B cell (primary cell): ENCODE data around the gene EPB41L4A. TPM values are rescaled to one million over a fixed set of nuclear protein-coding genes. Genes with fewer than 3 reads are reported as not detected.

ENCODE experiments used
- ATAC-seq: fragments of 200-7000 bp; cut with Tn5 transposase; one replicate; pipeline ENCODE4 v1.10.0; 2021; ENCODE audit warnings: low read depth, mild to moderate bottlenecking, moderate number of reproducible peaks, moderate library complexity
- CTCF ChIA-PET: fragments of 350-600 bp; sonication (Branson Sonifier 250); formaldehyde crosslinking; loops from one replicate; lab custom pipeline; 2021; ENCODE audit warnings: antibody characterized with exemption, inconsistent platforms; lab: Charles Lee
- POLR2A ChIA-PET: fragments of 350-600 bp; sonication (Branson Sonifier 250); formaldehyde crosslinking; loops from one replicate; lab custom pipeline; 2021; ENCODE audit warnings: antibody characterized with exemption; lab: Charles Lee
- DNase-seq: peaks from one replicate; pipeline ENCODE4 v3.0.0; 2013
- H2AFZ ChIP-seq: 2 replicates; pipeline ENCODE4 v1.6.1; 2012; ENCODE audit warnings: mild to moderate bottlenecking, low read depth, low read length; ENCODE audit not compliant: insufficient read depth, poor library complexity, severe bottlenecking
- H3K27ac ChIP-seq, 2 donors: 1 replicate in 1 of 2; 2 replicates in 1 of 2; pipeline ENCODE4 v1.5.1; 2012 to 2013; ENCODE audit warnings: low read length in 2 of 2, mild to moderate bottlenecking in 2 of 2, moderate library complexity in 1 of 2
- H3K27me3 ChIP-seq, 4 experiments: fragments of 200-600 bp in 1 of 4; sonication (generic) in 1 of 4; replicated peaks in 1 of 4; 1 replicate in 2 of 4; 2 replicates in 2 of 4; pipeline versions ENCODE4 v1.6.1 to v1.7.0; 2013 to 2016; ENCODE audit warnings: low read length in 3 of 4, mild to moderate bottlenecking in 2 of 4, mixed read lengths in 1 of 4, moderate library complexity in 1 of 4; ENCODE audit not compliant: insufficient read depth in 4 of 4, control insufficient read depth in 3 of 4; ENCODE audit errors: control extremely low read depth in 1 of 4
- H3K36me3 ChIP-seq, 2 experiments: replicated peaks in 1 of 2; 1 replicate in 1 of 2; 2 replicates in 1 of 2; pipeline versions ENCODE4 v1.6.1 to v1.7.1; 2013; ENCODE audit warnings: low read length in 1 of 2; ENCODE audit not compliant: insufficient read depth in 2 of 2, control insufficient read depth in 1 of 2; ENCODE audit errors: control extremely low read depth in 1 of 2, extremely low read depth in 1 of 2
- H3K4me1 ChIP-seq, 2 donors: fragments of 200-600 bp in 1 of 2; sonication (generic) in 1 of 2; 1 replicate in 1 of 2; 2 replicates in 1 of 2; pipeline versions ENCODE4 v1.5.1 to v1.6.1; 2013 to 2017; ENCODE audit warnings: low read length in 2 of 2; ENCODE audit not compliant: control insufficient read depth in 2 of 2, insufficient read depth in 2 of 2
- H3K4me2 ChIP-seq: replicated peaks from 2 replicates; pipeline ENCODE3; 2012; ENCODE audit warnings: mild to moderate bottlenecking, low read depth, low read length; ENCODE audit not compliant: poor library complexity, severe bottlenecking
- H3K4me3 ChIP-seq, 5 experiments: fragments of 200-600 bp in 1 of 5; sonication (generic) in 1 of 5; 1 replicate in 3 of 5; 2 replicates in 2 of 5; pipeline versions ENCODE4 v1.5.1 to v1.7.0; 2011 to 2016; ENCODE audit warnings: low read length in 4 of 5, mild to moderate bottlenecking in 4 of 5, low read depth in 2 of 5, control low read depth in 1 of 5, moderate library complexity in 1 of 5; ENCODE audit not compliant: insufficient read depth in 1 of 5; ENCODE audit errors: control extremely low read depth in 1 of 5, extremely low read depth in 1 of 5
- H3K79me2 ChIP-seq: fragments of 200-600 bp; sonication (generic); one replicate; pipeline ENCODE4 v1.6.0; 2016; ENCODE audit warnings: low read length; ENCODE audit not compliant: control insufficient read depth, insufficient read depth
- H3K9ac ChIP-seq: fragments of 200-600 bp; sonication (generic); 2 replicates; pipeline ENCODE4 v1.6.1; 2017; ENCODE audit warnings: mild to moderate bottlenecking, low read length, moderate library complexity
- H3K9me3 ChIP-seq, 3 donors: one replicate each; pipeline versions ENCODE4 v1.6.1 to v1.7.1; 2013; ENCODE audit warnings: low read length in 2 of 3; ENCODE audit not compliant: control insufficient read depth in 2 of 3, insufficient read depth in 1 of 3; ENCODE audit errors: control extremely low read depth in 1 of 3
- H4K20me1 ChIP-seq: 2 replicates; pipeline ENCODE4 v1.6.0; 2012; ENCODE audit warnings: mild to moderate bottlenecking, low read length; ENCODE audit not compliant: insufficient read depth, control insufficient read depth, poor library complexity, severe bottlenecking
- H3K27ac Mint-ChIP-seq: one replicate; pipeline ENCODE4 v1.8.0; 2021; ENCODE audit warnings: mixed read lengths
- H3K27me3 Mint-ChIP-seq: one replicate; pipeline ENCODE4 v1.8.0; 2021; ENCODE audit warnings: mixed read lengths
- H3K4me1 Mint-ChIP-seq: one replicate; pipeline ENCODE4 v1.8.0; 2021; ENCODE audit warnings: mixed read lengths
- H3K4me3 Mint-ChIP-seq: one replicate; pipeline ENCODE4 v1.8.0; 2021; ENCODE audit warnings: mixed read lengths
- H3K9me3 Mint-ChIP-seq: one replicate; pipeline ENCODE4 v1.8.0; 2022; ENCODE audit warnings: mixed read lengths; ENCODE audit not compliant: insufficient read depth
- CTCF ChIP-seq: fragments of 200-600 bp; IDR thresholded peaks from one replicate; pipeline ENCODE4 v1.8.0; 2022; ENCODE audit warnings: antibody characterized with exemption, mild to moderate bottlenecking
- EZH2 ChIP-seq: IDR thresholded peaks from 2 replicates; pipeline ENCODE4 v1.6.1; 2012; ENCODE audit warnings: borderline replicate concordance, low read depth, mild to moderate bottlenecking, moderate library complexity, low read length; ENCODE audit not compliant: insufficient read depth, poor library complexity, severe bottlenecking
- WGBS: methylation state at CpG from one replicate; pipeline ENCODE4 v1.1.5; 2013; ENCODE audit warnings: missing lambda C conversion rate; ENCODE audit not compliant: insufficient coverage; 5-methylcytosine and 5-hydroxymethylcytosine counted together
- intact Hi-C: fragments of 100-400 bp; cut with micrococcal nuclease; formaldehyde crosslinking; loops from one replicate; pipeline ENCODE4 v1.10.0; 2022
- polyA plus RNA-seq: library from polyadenylated mRNA; depleted of rRNA; stranded (reverse); fragments of >200 nt; gene quantifications from 2 replicates; pipeline ENCODE4 v1.2.3, GENCODE V29; 2012
- total RNA-seq, 2 donors: library from RNA; stranded (reverse); fragments of 120-200 nt in 1 of 2; gene quantifications; 1 replicate in 1 of 2; 2 replicates in 1 of 2; pipeline versions ENCODE4 v1.2.3 to v1.2.4, GENCODE V29; 2013 to 2022

Gene EPB41L4A
- total and polyA plus RNA-seq, 2 donors (not counting 1 experiment from before 2014, with no cell fraction given), result 1.8 to 12.9 TPM

GRCh38 chr5:112384523-112384922, 34.6 kb downstream of the EPB41L4A start:
- H3K4me3 Mint-ChIP-seq, result no peak overlapping the region
- H3K9me3 ChIP-seq, result no peaks in the 10 kb centered on the region
- H3K4me1 Mint-ChIP-seq, result peaks cover 2% of the 10 kb centered on the region
- peaks cover 0 to 2% (median 0%) of the 10 kb centered on the region in 4 experiments for H3K27me3 ChIP-seq
- H4K20me1 ChIP-seq, result no peaks in the 10 kb centered on the region
- peaks cover 1% of the 10 kb centered on the region for H3K27me3 Mint-ChIP-seq
- TF ChIP-seq EZH2 (no peak), CTCF (no peak)
- no peak overlapping the region for H3K4me2 ChIP-seq
- no peak overlapping the region for H3K4me3 ChIP-seq
- no peaks in the 10 kb centered on the region for H3K79me2 ChIP-seq
- WGBS, result 60% methylated on average over 2 of the region's 3 CpGs
- CTCF ChIA-PET, result no interaction called here
- intact Hi-C loops, result no loop called here
- H3K4me1 ChIP-seq, result no peaks in the 10 kb centered on the region
- H3K9me3 Mint-ChIP-seq, result no peaks in the 10 kb centered on the region
- DNase-seq (no peak), ATAC-seq (no peak)
- H3K9ac ChIP-seq, result no peak overlapping the region
- H2AFZ ChIP-seq, result no peak overlapping the region
- POLR2A ChIA-PET, result no interaction called here
- H3K27ac ChIP-seq, result no peak overlapping the region
- H3K27ac Mint-ChIP-seq, result no peak overlapping the region
- H3K36me3 ChIP-seq, result no peaks in the 10 kb centered on the region

DNA sequence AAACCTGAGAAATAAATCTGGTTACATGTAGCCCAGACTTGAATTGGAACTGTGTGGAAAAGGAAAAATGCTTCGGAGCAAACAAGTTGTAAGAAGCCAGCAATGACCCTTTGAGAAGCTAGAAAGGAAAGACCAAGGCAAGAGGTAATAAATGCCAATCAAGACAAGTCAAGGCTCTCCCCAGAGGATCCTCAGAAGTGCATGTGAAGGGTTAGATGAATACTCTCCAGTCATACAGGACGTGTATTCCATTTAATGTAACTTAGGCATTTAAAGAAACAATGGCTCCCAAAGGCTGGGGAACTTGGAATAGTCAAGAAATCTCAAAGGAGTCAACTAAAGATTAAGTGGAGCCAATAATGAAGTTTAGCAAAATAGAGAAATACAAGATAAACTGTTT, 36.2 kb downstream of the EPB41L4A start:
- Histone ChIP-seq H3K9ac (no peak overlapping the region), H2AFZ (no peak overlapping the region), H3K79me2 (no peaks in the 10 kb centered on the region), H3K9me3 (no peaks in the 10 kb centered on the region), H4K20me1 (no peaks in the 10 kb centered on the region), H3K4me3 (no peak overlapping the region), H3K4me2 (no peak overlapping the region), H3K27ac (no peak overlapping the region), H3K36me3 (no peaks in the 10 kb centered on the region), H3K27me3 (no peaks in the 10 kb centered on the region), H3K4me1 (no peaks in the 10 kb centered on the region)
- WGBS, result 100% methylated on average over 1 of the region's 2 CpGs
- ATAC-seq (no peak), DNase-seq (no peak)
- Mint-ChIP-seq H3K27ac (no peak overlapping the region), H3K4me1 (peaks cover 2% of the 10 kb centered on the region), H3K4me3 (no peak overlapping the region), H3K9me3 (no peaks in the 10 kb centered on the region), H3K27me3 (peaks cover 6% of the 10 kb centered on the region)
- TF ChIP-seq EZH2 (no peak), CTCF (no peak)
- intact Hi-C loops, result no loop called here
- ChIA-PET CTCF (interaction anchor here (1.6 kb wide), 1 partner anchor 37 kb away, joined by 5 read pairs; no protein-coding TSS in a partner anchor), POLR2A (no interaction called here)
